Activated T-helper 17 cell treated with anti-CD3 and anti-CD28 coated beads, Interleukin-2, amount 50 U/mL, for 72 hours (primary cell): ENCODE measurements around the gene BCLAF1. TPM values are rescaled to one million over a fixed set of nuclear protein-coding genes. Genes with fewer than 3 reads are reported as not detected.
"Not testable (repeated sequence)": the region's sequence is repeated elsewhere in the genome, so short reads cannot be mapped to it uniquely, and the experiment has no call there.

Experiments used
- ATAC-seq: fragments of 150-1000 bp; cut with Tn5 transposase; replicated peaks from 2 replicates; pipeline ENCODE4 v1.10.0; 2021; ENCODE audit warnings: mild to moderate bottlenecking, moderate library complexity
- H3K27ac Mint-ChIP-seq: one replicate; pipeline ENCODE4 v1.8.0; 2022; ENCODE audit warnings: mixed read lengths
- H3K27me3 Mint-ChIP-seq: one replicate; pipeline ENCODE4 v1.8.0; 2022; ENCODE audit warnings: mixed read lengths
- H3K36me3 Mint-ChIP-seq: one replicate; pipeline ENCODE4 v1.8.0; 2022; ENCODE audit warnings: low read depth, mild to moderate bottlenecking, mixed read lengths
- H3K4me1 Mint-ChIP-seq: one replicate; pipeline ENCODE4 v1.8.0; 2022; ENCODE audit warnings: mixed read lengths
- H3K4me3 Mint-ChIP-seq: one replicate; pipeline ENCODE4 v1.8.0; 2022; ENCODE audit warnings: mild to moderate bottlenecking, mixed read lengths
- H3K9me3 Mint-ChIP-seq: one replicate; pipeline ENCODE4 v1.8.0; 2022; ENCODE audit warnings: mixed read lengths
- total RNA-seq, 2 donors: library from RNA; stranded (reverse); gene quantifications; one replicate each; pipeline ENCODE4 v1.2.3, GENCODE V29; 2022

The BCLAF1 gene
- total RNA-seq, 2 donors from 2014 or later, result 138 to 191 TPM

- peak within 1 kb of the TSS; percentile 92 for H3K27ac Mint-ChIP-seq
- H3K27me3 Mint-ChIP-seq, result no peaks in the 10 kb centered on the region
- H3K36me3 Mint-ChIP-seq, result peaks cover 44% of the 10 kb centered on the region
- peak; percentile 96 for ATAC-seq
- peaks cover 32% of the 10 kb centered on the region for H3K4me1 Mint-ChIP-seq
- H3K9me3 Mint-ChIP-seq, result no peaks in the 10 kb centered on the region
- peak within 1 kb of the TSS; percentile 97 for H3K4me3 Mint-ChIP-seq
Measured at GRCh38 chr6:136249811-136250685, 39.6 kb downstream of the BCLAF1 start, which contains the start of gene MTFR2. TSS of gene MTFR2 (minus strand) at chr6:136250311. CDS start at chr6:136249099, 1,212 bp downstream.

- no peak for ATAC-seq
- Mint-ChIP-seq H3K9me3 (no peaks in the 10 kb centered on the region), H3K27ac (peak overlapping the region; percentile 92), H3K27me3 (no peaks in the 10 kb centered on the region), H3K4me3 (peak overlapping the region; percentile 97), H3K4me1 (peaks cover 32% of the 10 kb centered on the region), H3K36me3 (peaks cover 47% of the 10 kb centered on the region)
Measured at GRCh38 chr6:136249336-136249735, 40.3 kb downstream of the BCLAF1 start.

GRCh38 chr6:136244061-136244616 is 45.5 kb downstream of the BCLAF1 start:
- no peak overlapping the region for H3K4me3 Mint-ChIP-seq
- no peak overlapping the region for H3K27ac Mint-ChIP-seq
- H3K4me1 Mint-ChIP-seq, result peaks cover 7% of the 10 kb centered on the region
- no peak for ATAC-seq
- H3K9me3 Mint-ChIP-seq, result no peaks in the 10 kb centered on the region
- peaks cover 81% of the 10 kb centered on the region for H3K36me3 Mint-ChIP-seq
- no peaks in the 10 kb centered on the region for H3K27me3 Mint-ChIP-seq

- Mint-ChIP-seq H3K9me3 (no peaks in the 10 kb centered on the region), H3K36me3 (peaks cover 49% of the 10 kb centered on the region), H3K27ac (no peak overlapping the region), H3K4me1 (no peaks in the 10 kb centered on the region), H3K27me3 (no peaks in the 10 kb centered on the region), H3K4me3 (no peak overlapping the region)
- ATAC-seq, result no peak
Measured at GRCh38 chr6:136236466-136237293, 53.0 kb downstream of the BCLAF1 start.

DNA sequence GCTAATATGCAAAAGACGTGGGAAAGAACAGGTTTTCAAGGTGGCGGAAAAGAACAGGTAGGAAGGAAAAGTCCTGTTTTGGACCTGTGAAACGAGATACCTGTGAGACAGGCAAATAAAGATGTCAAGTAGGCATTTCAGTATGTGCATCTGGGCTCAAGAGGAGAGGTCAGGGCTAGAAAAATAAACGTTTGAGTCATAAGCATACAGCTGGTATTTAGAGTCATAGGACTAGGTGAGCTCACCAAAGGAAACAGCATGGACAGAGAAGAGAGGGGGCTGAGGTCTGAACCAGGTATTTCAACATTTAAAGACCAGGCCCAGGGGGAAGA is 54.4 kb downstream of the BCLAF1 start:
- no peaks in the 10 kb centered on the region for H3K9me3 Mint-ChIP-seq
- peaks cover 36% of the 10 kb centered on the region for H3K36me3 Mint-ChIP-seq
- no peak overlapping the region for H3K27ac Mint-ChIP-seq
- H3K4me1 Mint-ChIP-seq, result no peaks in the 10 kb centered on the region
- no peak for ATAC-seq
- H3K4me3 Mint-ChIP-seq, result no peak overlapping the region
- H3K27me3 Mint-ChIP-seq, result no peaks in the 10 kb centered on the region

DNA sequence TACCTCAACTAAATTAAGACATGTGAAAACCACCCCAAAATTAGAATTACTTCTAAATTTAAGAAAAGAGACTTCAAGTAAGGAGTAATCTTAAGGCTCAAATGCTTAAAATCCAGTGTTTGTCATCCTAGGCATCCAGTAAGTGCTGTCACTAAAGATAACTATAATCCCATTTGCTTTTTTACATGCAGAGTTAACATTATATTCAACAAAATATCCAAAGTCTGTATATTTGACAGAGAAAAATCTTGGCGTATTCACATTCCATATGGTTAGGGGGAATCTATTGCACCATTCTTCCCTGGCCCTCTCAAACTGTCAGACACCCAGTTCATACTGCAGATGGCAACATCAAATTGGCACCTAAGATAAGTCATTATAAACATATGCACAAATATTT is 56.9 kb downstream of the BCLAF1 start:
- ATAC-seq, result no peak
- H3K36me3 Mint-ChIP-seq, result peaks cover 24% of the 10 kb centered on the region
- H3K27me3 Mint-ChIP-seq, result no peaks in the 10 kb centered on the region
- H3K4me1 Mint-ChIP-seq, result no peaks in the 10 kb centered on the region
- no peaks in the 10 kb centered on the region for H3K9me3 Mint-ChIP-seq
- no peak overlapping the region for H3K27ac Mint-ChIP-seq
- no peak overlapping the region for H3K4me3 Mint-ChIP-seq

DNA sequence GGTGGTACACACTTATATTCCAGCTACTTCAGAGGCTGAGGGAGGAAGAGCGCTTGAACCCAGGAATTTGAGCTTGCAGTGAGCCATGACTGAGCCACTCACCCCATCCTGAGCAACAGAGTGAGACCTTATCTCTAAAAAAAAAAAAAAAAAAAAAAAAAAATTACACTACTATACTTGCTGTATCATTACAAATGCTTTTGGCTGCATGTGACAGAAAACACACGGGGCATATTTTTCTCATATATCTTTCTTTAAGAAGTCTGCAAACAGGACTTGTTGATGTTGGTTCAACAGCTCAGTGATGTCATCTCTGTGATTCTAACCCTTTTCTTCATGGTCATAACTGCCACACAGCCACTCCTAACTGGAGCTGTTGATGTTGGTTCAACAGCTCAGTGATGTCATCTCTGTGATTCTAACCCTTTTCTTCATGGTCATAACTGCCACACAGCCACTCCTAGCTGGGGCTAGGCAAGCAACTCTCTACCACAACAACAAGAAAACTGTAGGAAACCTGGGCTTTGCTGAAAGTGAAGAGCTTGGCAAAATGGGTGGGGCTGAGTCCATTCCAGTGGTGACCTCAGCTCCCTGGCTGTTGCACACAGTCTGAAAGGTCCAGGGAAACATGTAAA is 59.3 kb downstream of the BCLAF1 start:
- no peak overlapping the region for H3K4me3 Mint-ChIP-seq
- H3K4me1 Mint-ChIP-seq, result peaks cover 6% of the 10 kb centered on the region
- H3K27me3 Mint-ChIP-seq, result no peaks in the 10 kb centered on the region
- peaks cover 18% of the 10 kb centered on the region for H3K36me3 Mint-ChIP-seq
- H3K27ac Mint-ChIP-seq, result no peak overlapping the region
- no peaks in the 10 kb centered on the region for H3K9me3 Mint-ChIP-seq
- no peak for ATAC-seq

DNA sequence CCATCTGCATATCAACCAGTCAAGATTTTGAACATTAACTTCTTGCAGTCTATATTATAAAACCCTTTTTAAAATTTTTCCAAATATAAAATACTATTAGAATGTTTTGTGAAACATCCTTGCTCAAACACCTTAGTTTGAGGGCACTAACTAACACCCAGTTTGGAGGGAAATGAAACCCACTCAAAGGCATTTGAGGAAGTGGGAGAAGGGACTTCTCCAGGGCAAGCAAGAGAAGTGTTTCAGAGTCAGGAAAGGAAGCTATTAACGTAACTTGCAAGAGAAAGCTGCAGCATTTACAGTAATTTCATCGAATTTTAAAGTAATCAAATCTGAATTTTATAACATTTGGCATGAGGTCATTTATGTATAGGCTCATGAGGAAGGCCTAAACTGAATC is 60.8 kb downstream of the BCLAF1 start:
- ATAC-seq, result no peak
- H3K36me3 Mint-ChIP-seq, result peaks cover 13% of the 10 kb centered on the region
- H3K4me3 Mint-ChIP-seq, result no peak overlapping the region
- H3K9me3 Mint-ChIP-seq, result no peaks in the 10 kb centered on the region
- H3K27me3 Mint-ChIP-seq, result no peaks in the 10 kb centered on the region
- H3K4me1 Mint-ChIP-seq, result peaks cover 6% of the 10 kb centered on the region
- no peak overlapping the region for H3K27ac Mint-ChIP-seq

- peak overlapping the region; percentile 39 for H3K27ac Mint-ChIP-seq
- peak; percentile 19 for ATAC-seq
- H3K36me3 Mint-ChIP-seq, result peaks cover 7% of the 10 kb centered on the region
- H3K27me3 Mint-ChIP-seq, result no peaks in the 10 kb centered on the region
- peak overlapping the region; percentile 61 for H3K4me3 Mint-ChIP-seq
- H3K4me1 Mint-ChIP-seq, result peaks cover 6% of the 10 kb centered on the region
- no peaks in the 10 kb centered on the region for H3K9me3 Mint-ChIP-seq
Measured at GRCh38 chr6:136226674-136227377, 62.8 kb downstream of the BCLAF1 start.

- peak; percentile 73 for ATAC-seq
- peaks cover 7% of the 10 kb centered on the region for H3K36me3 Mint-ChIP-seq
- H3K9me3 Mint-ChIP-seq, result no peaks in the 10 kb centered on the region
- H3K27ac Mint-ChIP-seq, result peak overlapping the region; percentile 39
- H3K4me3 Mint-ChIP-seq, result peak overlapping the region; percentile 61
- H3K4me1 Mint-ChIP-seq, result peaks cover 6% of the 10 kb centered on the region
- H3K27me3 Mint-ChIP-seq, result no peaks in the 10 kb centered on the region
Measured at GRCh38 chr6:136226027-136226673, 63.5 kb downstream of the BCLAF1 start.

GRCh38 chr6:136225496-136225895 is 64.2 kb downstream of the BCLAF1 start:
- H3K36me3 Mint-ChIP-seq, result peaks cover 7% of the 10 kb centered on the region
- no peaks in the 10 kb centered on the region for H3K27me3 Mint-ChIP-seq
- no peaks in the 10 kb centered on the region for H3K9me3 Mint-ChIP-seq
- peak; percentile 66 for ATAC-seq
- H3K4me1 Mint-ChIP-seq, result peaks cover 6% of the 10 kb centered on the region
- no peak overlapping the region for H3K4me3 Mint-ChIP-seq
- no peak overlapping the region for H3K27ac Mint-ChIP-seq

DNA sequence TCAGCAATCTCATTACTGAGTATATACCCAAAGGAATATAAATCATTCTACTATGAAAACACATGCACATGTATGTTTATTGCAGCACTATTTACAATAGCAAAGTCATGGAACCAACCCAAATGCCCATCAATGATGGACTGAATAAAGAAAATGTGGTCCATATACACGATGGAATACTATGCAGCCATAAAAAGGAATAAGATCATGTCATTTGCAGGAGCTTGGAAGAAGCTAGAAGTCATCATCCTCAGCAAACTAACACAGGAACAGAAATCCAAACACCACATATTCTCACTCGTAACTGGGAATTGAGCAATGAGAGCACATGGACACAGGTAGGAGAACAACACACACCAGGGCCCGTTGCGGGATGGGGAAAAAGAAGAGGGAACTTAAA is 64.7 kb downstream of the BCLAF1 start:
- H3K27ac Mint-ChIP-seq, H3K9me3 Mint-ChIP-seq, H3K27me3 Mint-ChIP-seq, ATAC-seq, H3K4me1 Mint-ChIP-seq, H3K36me3 Mint-ChIP-seq, H3K4me3 Mint-ChIP-seq: not testable (repeated sequence)

- Mint-ChIP-seq H3K4me1 (no peaks in the 10 kb centered on the region), H3K27ac (no peak overlapping the region), H3K36me3 (no peaks in the 10 kb centered on the region), H3K4me3 (no peak overlapping the region), H3K9me3 (no peaks in the 10 kb centered on the region), H3K27me3 (no peaks in the 10 kb centered on the region)
- no peak for ATAC-seq
Measured at GRCh38 chr6:136216503-136217401, 72.9 kb downstream of the BCLAF1 start.
